HG02870 (cell line): ENCODE results near the gene SFMBT1.
A peak's percentile ranks its signal among the peaks of the same experiment; 100 is the strongest.

Source experiments
- ATAC-seq: cut with Tn5 transposase; IDR thresholded peaks from one replicate; pipeline ENCODE4 v1.9.1; 2021; ENCODE audit warnings: mild to moderate bottlenecking, moderate library complexity; ENCODE audit not compliant: unreplicated experiment

The SFMBT1 gene

GRCh38 chr3:52998771-52999513 lies 46.9 kb downstream of the SFMBT1 start:
- no peak for ATAC-seq

- ATAC-seq, result no peak
These were observed 55.2 kb downstream of the SFMBT1 start for GRCh38 chr3:52990637-52991036.

- no peak for ATAC-seq
These were observed 58.9 kb downstream of the SFMBT1 start for GRCh38 chr3:52986938-52987337.

GRCh38 chr3:52986049-52986448 lies 59.8 kb downstream of the SFMBT1 start:
- no peak for ATAC-seq

GRCh38 chr3:52983828-52984227 lies 62.0 kb downstream of the SFMBT1 start:
- no peak for ATAC-seq

- peak; percentile 90 for ATAC-seq
These were observed 62.5 kb downstream of the SFMBT1 start for GRCh38 chr3:52983336-52983807.

GRCh38 chr3:52982839-52983238 lies 63.0 kb downstream of the SFMBT1 start:
- ATAC-seq, result peak; percentile 27

GRCh38 chr3:52979190-52979983 lies 66.5 kb downstream of the SFMBT1 start:
- no peak for ATAC-seq

GRCh38 chr3:52978109-52978754 lies 67.6 kb downstream of the SFMBT1 start:
- ATAC-seq, result no peak

GRCh38 chr3:52973806-52974205 lies 72.1 kb downstream of the SFMBT1 start:
- ATAC-seq, result no peak

- ATAC-seq, result no peak
These were observed 74.0 kb downstream of the SFMBT1 start for GRCh38 chr3:52971895-52972294.

- no peak for ATAC-seq
These were observed 78.5 kb downstream of the SFMBT1 start for GRCh38 chr3:52967398-52967797.

- no peak for ATAC-seq
These were observed 83.7 kb downstream of the SFMBT1 start for GRCh38 chr3:52962160-52962559.

GRCh38 chr3:52959773-52960172 lies 86.1 kb downstream of the SFMBT1 start:
- no peak for ATAC-seq

GRCh38 chr3:52939600-52939999 lies 106.3 kb downstream of the SFMBT1 start:
- no peak for ATAC-seq

- ATAC-seq, result no peak
These were observed 111.0 kb downstream of the SFMBT1 start for GRCh38 chr3:52934630-52935530.

GRCh38 chr3:52931889-52932288 lies 114.0 kb downstream of the SFMBT1 start:
- ATAC-seq, result no peak

GRCh38 chr3:52931328-52931727 lies 114.5 kb downstream of the SFMBT1 start:
- no peak for ATAC-seq

- ATAC-seq, result no peak
These were observed 115.1 kb downstream of the SFMBT1 start for GRCh38 chr3:52930748-52931147.

GRCh38 chr3:52926554-52926953 lies 119.3 kb downstream of the SFMBT1 start:
- no peak for ATAC-seq
